Measurements from ENCODE around the gene ADAM22. TPM values are rescaled to one million over a fixed set of nuclear protein-coding genes. Genes with fewer than 3 reads are reported as not detected.
"Not testable (repeated sequence)": the region's sequence is repeated elsewhere in the genome, so short reads cannot be mapped to it uniquely, and the experiment has no call there.

ADAM22 gene
- total RNA-seq (2014; rRNA removed; shearing (Covaris generic)): 2.6 and 3.0 TPM in 2 replicates

- DNase-seq (ENCODE audit: low read depth): peak; percentile 94
Measured at GRCh38 chr7:87933953-87934698, at the start of gene ADAM22. ADAM22 (plus strand) TSS chr7:87934251; CDS start chr7:87934466, 215 bp downstream.

- DNase-seq (ENCODE audit: low read depth): no peak
Measured at GRCh38 chr7:87885018-87885417, 49.0 kb upstream of the ADAM22 start.

- no peak for DNase-seq (ENCODE audit: low read depth)
Measured at GRCh38 chr7:87886875-87887274, 47.2 kb upstream of the ADAM22 start.

- DNase-seq (ENCODE audit: low read depth): no peak
Measured at GRCh38 chr7:87895363-87895762, 38.7 kb upstream of the ADAM22 start.

- no peak for DNase-seq (ENCODE audit: low read depth)
Measured at GRCh38 chr7:87899255-87899654, 34.8 kb upstream of the ADAM22 start.

GRCh38 chr7:87907136-87907906 is 26.7 kb upstream of the ADAM22 start:
- not testable (repeated sequence) for DNase-seq (ENCODE audit: low read depth)

GRCh38 chr7:87908814-87909213 is 25.2 kb upstream of the ADAM22 start:
- DNase-seq (ENCODE audit: low read depth): not testable (repeated sequence)

- DNase-seq (ENCODE audit: low read depth): no peak
Measured at GRCh38 chr7:87912121-87912520, 21.9 kb upstream of the ADAM22 start.

- no peak for DNase-seq (ENCODE audit: low read depth)
Measured at GRCh38 chr7:87918740-87919139, 15.3 kb upstream of the ADAM22 start.

- DNase-seq (ENCODE audit: low read depth): no peak
Measured at GRCh38 chr7:87919875-87920274, 14.2 kb upstream of the ADAM22 start.

- DNase-seq (ENCODE audit: low read depth): no peak
Measured at GRCh38 chr7:87920578-87920977, 13.5 kb upstream of the ADAM22 start.

- not testable (repeated sequence) for DNase-seq (ENCODE audit: low read depth)
Measured at GRCh38 chr7:87922759-87923395, 11.2 kb upstream of the ADAM22 start.

- DNase-seq (ENCODE audit: low read depth): peak; percentile 68
Measured at GRCh38 chr7:87926581-87927461, 7.2 kb upstream of the ADAM22 start.

GRCh38 chr7:87933605-87933952 is 472 bp upstream of the ADAM22 start:
- no peak for DNase-seq (ENCODE audit: low read depth)

GRCh38 chr7:87934699-87935383 is 790 bp downstream of the ADAM22 start:
- DNase-seq (ENCODE audit: low read depth): peak; percentile 29

- DNase-seq (ENCODE audit: low read depth): peak; percentile 4
Measured at GRCh38 chr7:87935384-87935706, 1.3 kb downstream of the ADAM22 start.

- DNase-seq (ENCODE audit: low read depth): no peak
Measured at GRCh38 chr7:87941138-87941537, 7.1 kb downstream of the ADAM22 start.

- no peak for DNase-seq (ENCODE audit: low read depth)
Measured at GRCh38 chr7:87944547-87944946, 10.5 kb downstream of the ADAM22 start.

- DNase-seq (ENCODE audit: low read depth): not testable (repeated sequence)
Measured at GRCh38 chr7:87945926-87946325, 11.9 kb downstream of the ADAM22 start.

GRCh38 chr7:87948371-87948770 is 14.3 kb downstream of the ADAM22 start:
- DNase-seq (ENCODE audit: low read depth): no peak

- DNase-seq (ENCODE audit: low read depth): no peak
Measured at GRCh38 chr7:87959336-87959735, 25.3 kb downstream of the ADAM22 start.

All from Daoy (cell line).